NCI-H1105 (cell line): Measurements from ENCODE around the gene GABRG1.
A peak's percentile ranks its signal among the peaks of the same experiment; 100 is the strongest.

ENCODE experiments used
- DNase-seq: peaks from one replicate; lab custom pipeline; 2025; lab: John Stamatoyannopoulos, UW

The GABRG1 gene

DNA sequence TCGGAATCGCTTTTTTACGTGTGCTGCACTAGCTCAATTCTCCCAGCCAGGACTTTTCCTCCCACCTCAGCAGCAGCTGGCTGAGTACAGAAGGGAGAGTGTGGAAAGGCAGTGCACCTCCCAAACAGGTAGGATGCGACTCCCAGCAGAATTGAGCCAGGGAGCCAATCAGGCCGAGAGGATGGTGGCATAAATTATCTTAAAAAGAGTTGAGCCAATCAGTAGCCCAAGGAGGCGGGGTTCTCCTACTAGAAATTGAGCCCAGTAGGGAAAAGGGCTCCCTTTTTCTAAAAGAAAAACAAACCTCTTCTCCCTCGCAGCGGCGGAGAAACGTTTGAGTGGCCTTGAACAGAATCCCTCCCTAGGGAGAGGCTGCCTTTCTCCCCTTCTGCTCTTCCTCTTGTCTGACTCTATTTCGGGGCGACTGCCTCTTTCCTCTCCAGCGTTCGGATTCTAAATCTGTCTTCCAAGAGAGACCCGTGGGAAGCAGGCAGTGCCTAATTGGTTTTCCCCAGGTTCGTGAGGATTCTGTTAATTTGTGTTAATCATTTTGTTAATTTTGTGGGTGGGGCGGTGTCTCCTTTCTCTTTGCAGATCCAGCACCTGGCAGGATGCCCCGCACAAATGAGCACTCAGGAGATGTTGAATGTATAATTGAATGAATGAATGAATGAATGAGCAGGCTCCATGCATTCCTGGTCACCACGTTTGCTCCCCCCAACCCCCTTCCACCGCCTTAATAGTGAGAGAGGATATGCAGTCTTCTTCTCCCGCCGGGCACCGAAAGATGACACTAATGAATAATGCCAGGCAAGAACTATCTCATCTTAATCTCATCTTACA is at the start of gene GABRG1:
Gene GABRG1 (minus strand): TSS at position 142 of the 843 bp plus-strand sequence. CDS start 141 bp downstream, at position 1.
- peak; percentile 54 for DNase-seq

DNA sequence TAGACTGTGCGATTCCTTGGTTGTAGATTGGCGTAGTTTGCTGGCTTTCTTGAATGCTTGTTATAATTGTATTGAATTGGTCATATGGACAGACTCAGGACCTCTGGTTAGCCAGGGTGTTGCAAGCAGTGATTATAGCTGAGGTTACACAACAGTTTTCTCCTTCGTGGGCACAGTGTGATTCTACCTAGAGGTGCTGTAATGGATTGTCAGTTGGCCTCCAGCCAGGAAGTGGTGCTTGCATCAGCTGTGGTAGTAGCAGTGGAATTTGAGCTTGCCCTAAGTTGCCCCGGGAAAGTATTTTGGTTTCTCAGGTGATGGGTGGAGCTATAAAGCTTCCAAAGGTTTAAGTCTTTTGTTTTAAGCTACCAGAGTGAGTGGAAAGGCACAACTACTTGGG is 23.1 kb upstream of the GABRG1 start:
- no peak for DNase-seq

DNA sequence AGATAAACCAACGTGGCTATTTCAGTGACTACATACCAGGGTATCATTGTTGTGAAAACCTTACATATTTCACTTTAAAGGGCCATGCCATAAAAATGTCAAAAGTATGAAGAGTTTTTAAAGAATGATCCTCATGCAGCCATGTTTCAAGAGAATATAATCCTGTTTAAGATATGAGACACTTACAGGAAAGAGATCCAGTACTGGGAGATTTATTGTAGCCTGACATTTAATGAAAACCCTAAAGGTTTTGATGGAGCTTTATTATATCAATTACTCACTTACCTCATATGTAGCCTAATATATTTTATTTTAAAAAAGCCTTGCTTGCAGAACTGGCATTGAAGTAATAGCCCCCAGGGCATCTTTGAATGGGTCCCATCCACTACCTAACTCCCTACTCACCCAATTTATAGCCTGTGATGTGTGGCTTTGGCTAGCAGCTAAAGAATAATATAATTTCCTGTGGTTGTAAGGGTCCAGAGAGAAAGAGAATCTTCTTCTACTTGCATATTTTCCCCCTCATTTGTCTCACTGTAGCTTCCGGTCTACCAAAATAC is 7.7 kb upstream of the GABRG1 start:
- DNase-seq = no peak

DNA sequence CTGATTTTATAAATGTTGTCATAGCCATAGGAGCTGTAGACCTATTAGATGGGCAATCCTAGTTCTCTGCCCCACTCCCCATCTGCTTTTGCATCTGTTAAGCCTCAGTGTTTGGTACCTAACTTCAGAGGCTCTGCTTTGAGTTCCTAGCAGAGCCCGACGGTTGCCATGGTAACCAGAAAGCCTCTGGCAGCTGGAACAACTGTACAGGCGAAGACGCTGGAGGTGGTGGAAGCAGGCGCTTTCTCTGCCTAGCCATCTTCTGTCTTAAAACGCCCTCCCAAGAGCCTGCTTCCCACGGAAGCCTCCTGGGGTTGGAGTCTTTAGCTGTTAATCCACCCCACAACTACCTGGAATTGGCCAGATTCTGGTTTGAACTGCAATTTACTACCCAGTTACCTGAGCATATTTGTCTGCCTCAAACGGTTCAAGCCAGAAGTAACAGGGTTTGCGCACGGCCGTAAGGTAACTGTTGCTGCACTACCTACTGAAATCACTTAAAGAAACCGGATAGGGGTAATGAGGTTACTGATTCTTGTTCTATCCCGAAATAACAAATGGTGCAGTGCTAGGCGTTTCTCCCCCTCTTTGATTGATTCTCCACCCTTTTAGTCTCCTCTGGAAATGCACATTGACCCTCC is 1.0 kb upstream of the GABRG1 start:
- DNase-seq = peak; percentile 42

DNA sequence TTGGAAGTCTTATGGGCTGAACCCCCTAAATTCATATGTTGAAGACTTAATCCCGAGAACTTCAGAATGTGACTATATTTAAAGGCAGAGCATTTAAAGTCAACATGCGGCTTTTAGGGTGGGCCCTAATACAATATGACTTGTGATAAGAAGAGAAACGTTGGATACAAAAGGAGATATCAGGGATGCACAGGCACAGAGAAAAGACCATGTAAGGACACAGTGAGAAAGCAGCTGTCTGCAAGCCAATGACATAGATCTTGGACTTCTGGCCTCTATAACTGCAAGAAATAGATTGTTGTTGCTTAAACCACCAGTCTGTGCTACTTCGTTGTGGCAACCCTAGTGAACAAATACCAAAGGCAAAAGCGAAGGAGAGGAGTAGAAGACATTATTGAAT is 42.2 kb downstream of the GABRG1 start:
- DNase-seq = no peak

DNA sequence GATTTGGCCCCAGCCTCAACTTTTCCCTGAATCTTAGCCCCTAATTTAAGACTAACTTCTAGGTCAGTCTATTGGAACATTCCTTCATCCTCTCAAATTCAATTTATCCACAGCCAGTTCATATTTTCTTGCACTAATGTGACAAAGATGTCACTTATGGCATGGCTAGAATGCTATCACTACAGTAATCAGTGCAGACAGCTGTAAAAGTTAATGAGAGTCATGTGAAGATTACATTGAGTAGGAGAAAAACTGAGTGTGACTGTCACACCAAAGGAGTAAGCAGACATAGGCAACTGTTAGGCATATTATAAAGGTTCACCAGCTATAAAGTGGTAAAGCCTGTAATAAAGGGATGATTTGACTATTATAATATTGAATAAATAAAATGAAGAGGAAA is 42.6 kb downstream of the GABRG1 start:
- DNase-seq = no peak

DNA sequence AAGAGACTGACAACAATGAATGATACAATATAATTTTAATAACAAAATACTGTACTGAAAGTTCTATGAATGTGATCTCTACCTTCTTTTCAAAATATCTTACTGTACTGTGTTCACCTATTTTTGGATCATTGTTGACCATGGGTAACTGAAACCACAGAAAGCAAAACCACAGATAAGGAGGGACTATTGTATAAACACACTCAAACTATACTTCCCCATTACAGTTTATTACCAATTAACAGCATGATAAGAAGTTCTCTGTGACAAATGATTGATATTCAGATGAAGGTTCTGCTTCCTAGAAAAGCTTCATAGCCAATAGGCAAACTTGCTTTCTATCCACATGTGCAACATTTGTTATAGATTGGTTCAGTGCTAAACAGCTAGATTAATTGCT is 50.1 kb downstream of the GABRG1 start:
- DNase-seq = no peak

DNA sequence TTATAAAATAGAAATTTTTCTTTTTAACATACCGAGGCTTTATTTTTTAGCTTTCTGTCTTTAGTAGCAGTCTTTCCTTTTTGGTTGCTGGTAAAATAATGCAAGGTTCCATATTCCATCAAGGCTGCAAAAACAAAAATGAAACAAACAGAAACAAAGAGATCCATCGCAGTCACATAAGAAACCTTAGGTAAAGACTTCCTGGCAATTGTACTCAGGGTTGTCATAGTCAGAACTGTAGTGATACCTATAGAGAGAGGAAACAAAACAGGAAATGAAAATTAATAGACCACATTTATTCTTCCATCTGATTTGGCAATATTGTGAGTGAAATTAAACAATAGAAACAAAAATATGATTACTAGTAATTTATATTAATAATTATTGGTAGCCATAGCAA is 72.5 kb downstream of the GABRG1 start:
- no peak for DNase-seq

DNA sequence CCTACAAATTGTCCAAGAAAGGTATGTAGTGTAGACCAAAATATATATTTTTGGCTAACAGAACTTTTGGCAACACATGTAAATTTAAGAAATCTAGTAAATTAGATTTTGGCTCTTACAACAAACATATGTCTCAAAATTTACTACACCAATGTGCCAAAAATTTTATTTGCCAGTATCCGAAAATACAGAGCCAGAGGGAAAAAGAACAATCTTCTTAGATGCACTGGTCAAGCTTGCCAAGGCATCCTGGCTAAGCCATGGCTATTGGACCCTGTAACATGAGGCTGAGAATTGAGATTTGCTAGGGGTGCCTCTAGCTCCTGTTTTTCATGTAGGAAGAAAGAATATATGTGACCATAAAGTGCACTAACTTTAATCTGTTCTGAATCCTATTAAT is 91.8 kb downstream of the GABRG1 start:
- no peak for DNase-seq

DNA sequence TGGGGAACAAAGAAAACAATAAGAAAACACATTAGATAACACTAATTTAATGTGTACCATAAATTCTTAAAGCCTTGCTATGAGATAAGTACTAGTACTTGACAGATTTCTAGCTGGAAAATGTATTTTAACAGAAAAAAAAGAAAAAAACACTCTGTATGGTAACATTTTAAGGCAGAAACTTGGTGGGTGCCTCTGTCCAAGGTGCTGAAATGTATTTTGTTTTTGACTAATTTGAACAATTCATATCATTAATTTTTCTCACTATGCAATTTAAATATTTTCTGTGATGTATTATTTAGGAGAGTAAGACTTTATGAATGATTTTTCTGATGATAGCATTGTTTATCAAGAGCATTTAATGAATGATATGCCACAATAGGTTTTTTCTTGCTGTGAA is 107.5 kb downstream of the GABRG1 start:
- DNase-seq = no peak

DNA sequence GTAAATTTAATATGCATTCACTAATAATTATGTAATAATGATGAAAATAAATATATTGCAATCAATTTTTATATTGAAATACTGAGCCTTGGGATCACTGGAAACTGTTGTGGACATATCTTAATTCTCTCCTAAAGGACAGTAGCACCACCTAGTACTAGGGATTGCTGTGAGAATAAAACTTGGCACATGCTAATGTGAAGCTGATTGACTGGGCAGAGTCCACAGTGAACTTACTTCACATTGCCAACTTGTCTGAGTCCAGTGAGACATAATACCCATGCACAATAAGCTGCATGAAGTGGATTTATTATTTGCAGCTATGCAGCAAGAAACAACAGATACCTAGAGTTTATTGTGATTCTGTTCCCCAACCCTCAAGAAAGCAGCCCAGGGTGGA is 131.1 kb downstream of the GABRG1 start:
- DNase-seq = no peak

DNA sequence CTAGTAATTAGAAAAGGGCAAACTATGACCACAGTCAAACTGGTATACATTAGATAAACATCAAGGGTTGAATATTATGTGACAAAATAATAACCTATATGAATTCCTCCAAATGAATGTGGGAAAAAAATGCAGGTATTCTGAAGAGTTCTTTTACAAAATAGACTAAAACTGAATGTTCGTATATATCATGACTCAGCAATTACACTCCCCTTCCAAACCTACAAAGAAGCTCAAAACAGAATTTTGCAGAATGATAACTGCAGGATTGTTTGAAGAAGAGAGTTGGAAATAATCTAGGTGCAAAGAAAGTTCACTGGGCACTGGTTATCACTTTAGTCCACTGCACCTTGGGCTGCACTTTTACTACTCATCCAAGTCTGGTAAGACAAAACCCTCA is 134.1 kb downstream of the GABRG1 start:
- DNase-seq = no peak

DNA sequence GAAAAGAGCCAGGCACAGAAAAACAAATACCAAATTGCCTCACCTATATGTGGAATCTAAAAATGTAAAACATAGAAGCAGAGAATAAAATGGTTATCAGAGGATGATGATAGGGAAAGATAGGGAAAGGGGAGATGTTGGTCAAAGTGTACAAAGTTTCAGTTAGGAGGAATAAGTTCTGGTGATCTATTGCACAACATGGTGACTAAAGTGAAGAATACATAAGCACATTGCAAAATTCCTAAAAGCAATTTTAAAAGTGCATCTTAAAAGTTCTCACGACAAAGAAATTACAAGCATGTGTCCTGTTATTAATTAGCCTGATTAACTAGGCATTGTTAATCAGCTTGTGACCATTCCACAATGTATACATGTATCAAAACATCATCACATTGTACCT is 136.0 kb downstream of the GABRG1 start:
- DNase-seq = no peak
